ENCODE results near the gene SCD.
A peak's percentile ranks its signal among the peaks of the same experiment; 100 is the strongest.
"Not testable (repeated sequence)": the region's sequence is repeated elsewhere in the genome, so short reads cannot be mapped to it uniquely, and the experiment has no call there.

The SCD gene

DNA sequence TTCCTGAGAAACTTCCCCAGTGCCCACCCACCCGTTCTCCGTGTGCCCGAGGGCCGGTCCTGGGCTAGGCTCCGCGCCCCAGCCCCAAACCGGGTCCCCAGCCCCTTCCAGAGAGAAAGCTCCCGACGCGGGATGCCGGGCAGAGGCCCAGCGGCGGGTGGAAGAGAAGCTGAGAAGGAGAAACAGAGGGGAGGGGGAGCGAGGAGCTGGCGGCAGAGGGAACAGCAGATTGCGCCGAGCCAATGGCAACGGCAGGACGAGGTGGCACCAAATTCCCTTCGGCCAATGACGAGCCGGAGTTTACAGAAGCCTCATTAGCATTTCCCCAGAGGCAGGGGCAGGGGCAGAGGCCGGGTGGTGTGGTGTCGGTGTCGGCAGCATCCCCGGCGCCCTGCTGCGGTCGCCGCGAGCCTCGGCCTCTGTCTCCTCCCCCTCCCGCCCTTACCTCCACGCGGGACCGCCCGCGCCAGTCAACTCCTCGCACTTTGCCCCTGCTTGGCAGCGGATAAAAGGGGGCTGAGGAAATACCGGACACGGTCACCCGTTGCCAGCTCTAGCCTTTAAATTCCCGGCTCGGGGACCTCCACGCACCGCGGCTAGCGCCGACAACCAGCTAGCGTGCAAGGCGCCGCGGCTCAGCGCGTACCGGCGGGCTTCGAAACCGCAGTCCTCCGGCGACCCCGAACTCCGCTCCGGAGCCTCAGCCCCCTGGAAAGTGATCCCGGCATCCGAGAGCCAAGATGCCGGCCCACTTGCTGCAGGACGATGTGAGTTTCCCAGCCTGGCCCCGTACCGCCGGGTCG, at the start of gene SCD:
Gene SCD (plus strand): TSS at position 469 of the 803 bp plus-strand sequence. CDS start 272 bp downstream, at position 741.
- DNase-seq (ENCODE audit: low read depth), result peak; percentile 63

DNA sequence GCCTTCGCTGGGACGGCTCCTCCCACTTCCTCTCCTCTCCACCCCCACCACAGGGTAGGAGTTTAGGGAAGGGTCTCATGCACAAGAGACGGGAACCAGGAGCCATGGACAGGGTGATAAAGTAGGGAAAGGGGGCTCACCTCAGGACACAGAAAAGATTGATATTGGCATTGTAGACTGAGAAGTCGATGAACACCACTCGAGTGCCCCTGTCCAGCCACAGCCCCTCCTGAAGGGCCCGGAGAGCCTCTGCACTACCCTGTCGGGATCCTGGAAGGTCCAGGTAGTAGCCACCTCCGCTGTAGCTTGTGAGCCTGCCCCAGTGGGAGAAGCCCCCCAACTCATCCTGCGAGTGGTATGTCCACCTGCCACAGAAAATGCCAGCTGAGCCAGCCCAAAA, 49.8 kb upstream of the SCD start:
- no peak for DNase-seq (ENCODE audit: low read depth)

DNA sequence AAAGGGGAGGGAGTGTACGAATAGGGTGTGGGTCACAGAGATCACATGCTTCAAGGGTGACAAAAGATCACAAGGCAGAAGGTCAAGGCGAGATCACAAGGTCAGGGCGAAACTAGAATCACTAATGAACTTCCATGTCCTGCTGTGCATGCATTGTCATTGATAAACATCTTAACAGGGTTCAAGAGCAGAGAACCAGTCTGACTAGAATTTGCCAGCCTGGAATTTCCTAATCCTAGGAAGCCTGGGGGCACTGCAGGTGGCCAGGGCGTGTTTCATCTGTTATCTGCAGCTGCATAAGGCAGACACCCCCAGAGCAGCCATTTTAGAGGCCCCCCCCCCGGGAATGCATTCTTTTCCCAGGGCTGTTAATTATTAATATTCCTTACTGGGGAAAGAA, 45.9 kb upstream of the SCD start:
- not testable (repeated sequence) for DNase-seq (ENCODE audit: low read depth)

DNA sequence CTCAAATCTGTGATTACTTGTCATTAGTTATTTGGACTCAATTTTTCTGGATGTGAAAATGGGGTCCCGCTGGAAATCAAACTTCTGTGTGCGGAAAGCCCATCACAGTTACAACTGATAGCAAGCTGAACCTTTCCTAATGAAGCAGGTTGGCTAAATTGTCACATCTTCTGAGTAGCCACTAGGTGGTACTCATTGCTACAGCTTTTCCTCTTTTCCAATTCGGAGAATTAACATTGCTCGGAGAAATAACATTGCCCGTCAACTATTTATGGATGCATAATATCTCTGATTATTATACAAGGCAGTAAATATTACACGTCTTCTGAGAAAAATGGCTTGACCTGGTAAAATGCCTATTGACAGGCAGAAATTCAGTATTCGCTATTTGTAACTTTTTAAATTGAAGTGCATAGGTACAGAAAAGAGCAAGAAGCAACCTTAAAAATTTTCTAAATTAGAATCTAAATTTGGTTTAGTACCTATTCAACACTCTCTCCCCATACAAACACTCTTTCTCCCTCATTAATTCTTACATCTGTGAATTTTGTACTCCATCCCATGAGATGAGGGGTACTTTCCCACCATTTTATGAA, 43.2 kb upstream of the SCD start:
- no peak for DNase-seq (ENCODE audit: low read depth)

DNA sequence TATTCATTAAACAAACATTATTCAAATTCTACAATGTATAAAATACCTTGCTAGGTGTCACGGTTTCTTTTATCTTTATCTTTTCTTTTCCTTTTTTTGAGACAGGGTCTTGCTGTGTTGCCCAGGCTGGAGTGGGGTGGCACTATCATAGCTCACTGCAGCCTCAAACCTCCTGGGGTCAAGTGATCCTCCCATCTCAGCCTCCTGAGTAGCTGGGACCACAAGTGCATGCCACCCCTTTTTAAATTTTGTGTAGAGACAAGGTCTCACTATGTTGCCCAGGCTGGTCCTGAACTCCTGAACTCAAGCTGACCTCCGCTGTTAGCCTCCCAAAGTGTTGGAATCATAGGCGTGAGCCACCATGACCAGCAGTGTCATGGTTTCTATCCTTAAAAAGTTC, 42.6 kb upstream of the SCD start:
- no peak for DNase-seq (ENCODE audit: low read depth)

DNA sequence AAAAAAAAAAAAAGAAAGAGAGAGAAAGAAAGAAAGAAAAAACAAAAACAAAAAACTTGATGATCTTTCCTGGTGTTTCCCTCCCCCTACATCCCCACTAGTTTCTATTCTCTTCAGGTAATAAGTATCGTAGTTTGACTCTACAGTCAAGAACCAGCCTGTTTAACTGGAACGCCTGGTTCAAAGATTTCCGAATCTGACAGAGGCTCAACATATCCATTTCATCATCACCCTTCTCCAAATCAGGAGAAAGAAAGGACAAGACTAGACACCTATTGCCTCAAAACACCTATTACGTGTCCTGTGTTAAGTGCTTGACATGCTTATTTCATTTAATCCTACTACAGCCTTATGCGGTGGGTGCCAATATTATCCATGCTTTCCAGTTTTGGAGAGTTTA, 40.2 kb upstream of the SCD start:
- no peak for DNase-seq (ENCODE audit: low read depth)

DNA sequence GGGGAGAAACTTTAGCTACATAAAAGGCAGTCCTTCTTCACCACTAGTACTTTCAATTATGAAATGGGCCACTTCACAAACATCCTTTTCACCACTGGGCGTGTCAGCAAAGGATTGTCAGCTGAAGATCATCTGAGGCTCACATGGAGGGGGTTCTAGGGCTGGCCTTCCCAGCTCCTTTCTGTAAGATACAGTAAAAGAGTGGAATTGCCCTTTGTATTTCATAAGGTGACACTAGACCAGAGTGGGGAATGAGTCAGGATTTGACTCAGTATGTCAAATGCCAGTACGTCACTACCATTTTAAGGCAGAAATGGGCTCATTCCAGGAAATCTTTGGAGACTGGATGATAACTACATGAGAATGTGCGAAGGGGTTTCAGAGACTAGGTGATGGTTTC, 39.3 kb upstream of the SCD start:
- no peak for DNase-seq (ENCODE audit: low read depth)

DNA sequence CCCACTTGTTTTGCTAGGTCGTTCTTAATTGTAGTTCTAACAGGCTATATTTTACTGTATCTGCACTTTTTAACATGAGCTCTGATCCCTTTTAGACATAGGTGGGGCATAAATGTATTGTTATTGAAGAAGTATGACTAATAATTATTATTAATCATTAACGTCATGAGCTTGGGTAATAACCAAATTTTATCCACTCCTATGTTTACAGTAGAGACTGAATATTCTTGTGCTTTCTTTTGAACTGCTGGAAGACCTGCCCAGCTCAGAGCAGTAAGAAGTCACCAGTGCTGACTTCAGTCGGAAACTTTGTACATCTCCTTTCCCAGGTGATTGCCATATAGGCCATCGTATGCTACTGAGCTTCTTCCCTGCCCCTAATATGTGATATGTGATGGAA, 35.7 kb upstream of the SCD start:
- no peak for DNase-seq (ENCODE audit: low read depth)

DNA sequence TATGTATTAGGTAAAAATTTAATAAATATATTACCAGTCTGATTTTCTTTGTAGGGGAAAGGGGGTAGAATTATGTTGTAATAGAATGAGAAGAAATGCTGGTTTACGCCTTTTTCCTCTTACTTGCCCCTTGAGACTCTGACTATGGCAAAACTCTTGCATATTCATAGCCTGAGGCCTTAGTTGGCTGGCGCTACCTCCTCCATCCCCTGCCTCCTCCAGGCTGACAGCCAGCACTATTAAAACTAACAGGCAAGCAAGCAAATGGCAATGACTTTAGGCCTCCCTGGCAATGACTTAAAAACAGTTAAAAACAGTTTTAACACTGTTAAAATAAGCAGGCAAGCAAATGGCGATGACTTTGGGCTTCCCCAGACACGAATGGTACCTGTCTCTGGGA, 31.4 kb upstream of the SCD start:
- no peak for DNase-seq (ENCODE audit: low read depth)

DNA sequence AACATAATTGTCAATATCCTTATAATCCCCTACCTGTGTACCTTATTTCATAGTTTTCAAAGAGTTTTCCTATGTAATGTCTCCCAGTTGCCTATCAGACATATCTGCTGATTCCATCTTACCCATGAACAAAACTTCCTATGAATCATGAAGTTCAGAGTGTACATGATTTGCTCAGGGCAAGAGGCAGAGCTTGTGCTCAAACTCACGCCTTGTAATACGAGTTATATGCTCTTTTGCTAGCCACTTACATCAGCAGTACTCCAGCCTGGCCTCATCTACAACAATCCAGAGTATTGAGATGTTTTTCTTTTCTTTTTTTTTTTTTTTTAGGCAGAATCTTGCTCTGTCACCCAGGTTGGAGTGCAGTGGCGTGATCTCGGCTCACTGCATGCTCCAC, 28.8 kb upstream of the SCD start:
- DNase-seq (ENCODE audit: low read depth), result no peak

DNA sequence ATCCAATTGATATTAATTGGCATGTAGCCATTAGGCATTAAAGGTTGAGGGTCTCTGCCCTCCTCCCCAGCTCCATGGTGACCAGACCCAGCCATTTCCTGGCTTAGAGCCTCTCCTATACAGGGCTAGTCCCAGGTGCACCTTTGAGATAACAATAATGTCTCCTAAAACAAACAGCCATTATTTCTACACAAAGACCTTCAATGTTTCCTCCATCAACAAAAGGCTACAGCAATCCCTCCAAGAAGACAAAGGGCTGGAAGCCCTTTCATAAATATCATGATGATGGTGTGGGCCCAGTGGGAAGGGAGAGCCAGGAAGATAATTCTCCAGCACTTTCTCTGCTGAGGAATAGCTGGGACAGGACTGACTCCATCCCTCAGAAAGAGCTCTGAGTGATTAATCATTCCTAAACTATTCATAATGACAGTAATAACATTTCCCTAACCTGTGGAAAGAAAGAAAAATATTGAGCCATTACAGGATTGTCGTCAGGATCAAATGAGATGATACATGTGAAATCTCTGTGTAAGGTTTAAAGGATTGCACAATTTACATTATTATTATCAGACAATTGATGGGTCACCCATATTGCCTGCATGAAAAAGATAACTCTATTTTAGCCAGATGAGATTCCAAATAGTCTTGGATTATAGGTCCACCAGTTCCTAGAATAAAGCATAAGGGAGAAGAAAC, 27.2 kb upstream of the SCD start:
- no peak for DNase-seq (ENCODE audit: low read depth)

DNA sequence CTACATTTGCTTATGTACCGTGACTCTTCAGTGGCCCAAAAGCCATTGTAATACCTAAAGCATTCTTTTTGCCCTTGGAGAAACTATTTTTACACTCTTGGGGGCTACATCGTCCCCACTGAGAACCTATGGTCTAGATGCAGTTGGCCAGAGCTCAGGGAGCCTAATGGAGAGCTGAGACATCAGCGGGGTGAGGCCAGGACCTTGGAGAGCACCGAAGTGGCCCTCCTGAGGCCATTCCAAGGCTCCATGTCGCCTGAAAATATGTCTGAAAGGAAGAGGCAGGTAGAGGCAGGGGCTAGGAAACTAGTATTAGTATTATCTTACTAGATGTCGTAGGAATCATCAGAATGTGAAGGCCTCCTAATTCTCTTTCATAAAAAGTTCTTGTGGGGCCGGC, 21.9 kb upstream of the SCD start:
- DNase-seq (ENCODE audit: low read depth), result no peak

DNA sequence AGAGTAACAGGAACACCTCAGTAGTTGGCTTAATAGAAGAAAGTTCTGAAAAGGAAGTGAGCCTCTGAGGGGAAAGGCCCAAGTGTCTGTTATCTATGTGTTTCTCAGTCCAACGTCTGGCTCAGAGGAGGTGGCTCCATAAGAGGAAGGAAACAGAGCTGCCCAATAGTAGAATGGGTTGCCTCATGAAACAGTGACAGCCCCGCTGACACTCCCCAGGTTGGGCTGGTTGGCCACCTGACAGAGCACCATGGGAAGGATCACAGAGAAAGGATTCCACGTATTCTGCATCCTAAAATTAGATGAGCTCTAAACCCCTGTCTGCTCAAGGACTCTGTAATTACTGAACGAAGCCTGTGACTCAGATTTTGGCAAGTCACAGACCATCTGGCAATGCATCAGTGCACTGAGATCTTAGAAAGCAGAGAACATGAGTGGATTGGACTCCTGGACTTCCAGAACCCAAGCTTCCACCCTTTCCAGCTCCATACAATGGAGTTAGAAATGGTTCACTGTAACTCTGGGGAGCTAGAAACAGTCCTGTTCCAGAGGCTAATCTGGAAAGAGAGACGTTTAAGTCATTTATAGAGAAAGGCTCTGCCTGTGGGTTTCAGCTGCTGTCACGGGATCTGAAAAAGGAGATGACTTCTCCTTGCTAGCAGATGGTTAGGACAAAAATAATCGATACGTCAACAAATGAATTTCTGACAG, 19.9 kb upstream of the SCD start:
- no peak for DNase-seq (ENCODE audit: low read depth)

DNA sequence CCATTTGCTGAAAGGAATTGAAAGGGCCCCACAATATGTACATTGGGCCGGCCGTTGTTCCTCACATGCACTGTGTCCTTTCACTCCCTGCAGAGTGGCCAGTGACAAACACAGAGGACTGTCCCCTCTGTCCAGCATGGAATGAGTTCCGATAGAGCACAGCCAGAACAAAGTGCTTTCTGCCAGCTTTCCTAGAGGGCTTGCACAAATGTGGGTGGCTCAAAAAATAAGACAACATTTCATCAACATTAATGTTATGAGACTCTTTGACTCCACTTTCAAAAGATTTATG, 19.4 kb upstream of the SCD start:
- DNase-seq (ENCODE audit: low read depth), result no peak

DNA sequence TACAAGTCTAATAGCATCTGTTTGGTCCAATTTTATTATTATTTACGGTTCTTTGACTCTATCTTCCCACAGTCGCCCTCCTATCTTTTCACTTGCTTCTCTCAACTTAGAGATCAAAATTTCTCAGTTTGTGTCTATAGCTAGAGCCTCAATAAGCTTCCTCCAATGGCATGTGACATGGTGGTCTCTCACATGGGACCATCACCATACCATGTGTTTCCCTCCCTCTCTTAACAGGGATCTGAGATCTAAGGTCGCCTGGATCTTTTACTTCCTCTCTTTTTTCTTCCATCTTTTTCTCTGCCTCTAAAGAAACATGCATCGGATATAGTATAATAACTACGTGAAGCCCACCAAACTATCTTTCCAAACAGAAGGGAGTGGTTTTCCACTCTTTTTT, 18.8 kb upstream of the SCD start:
- no peak for DNase-seq (ENCODE audit: low read depth)

DNA sequence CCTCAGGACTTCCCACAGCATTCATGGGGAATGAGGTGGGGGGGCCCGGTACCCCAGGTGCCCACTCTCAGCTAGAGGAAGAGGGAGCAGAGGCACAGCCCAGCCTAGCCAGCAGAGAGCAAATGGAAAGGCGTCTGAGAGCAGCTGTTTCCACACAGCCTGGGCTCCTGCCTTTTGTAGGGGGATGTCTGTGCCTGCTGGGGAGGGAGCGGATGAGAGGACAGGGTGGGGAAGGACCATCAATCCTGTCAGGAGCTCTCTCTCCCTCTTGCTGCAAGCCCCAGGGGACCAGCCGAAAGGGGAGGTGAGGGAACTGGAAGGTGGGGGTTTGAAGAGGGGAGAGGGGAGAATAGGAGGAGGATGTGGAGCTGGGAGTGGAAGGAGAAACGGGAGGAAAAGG, 17.0 kb upstream of the SCD start, which contains the start of gene PKD2L1:
Gene PKD2L1 (minus strand): TSS at position 150 of the 400 bp plus-strand sequence. CDS start 125 bp downstream, at position 25.
- DNase-seq (ENCODE audit: low read depth), result no peak

DNA sequence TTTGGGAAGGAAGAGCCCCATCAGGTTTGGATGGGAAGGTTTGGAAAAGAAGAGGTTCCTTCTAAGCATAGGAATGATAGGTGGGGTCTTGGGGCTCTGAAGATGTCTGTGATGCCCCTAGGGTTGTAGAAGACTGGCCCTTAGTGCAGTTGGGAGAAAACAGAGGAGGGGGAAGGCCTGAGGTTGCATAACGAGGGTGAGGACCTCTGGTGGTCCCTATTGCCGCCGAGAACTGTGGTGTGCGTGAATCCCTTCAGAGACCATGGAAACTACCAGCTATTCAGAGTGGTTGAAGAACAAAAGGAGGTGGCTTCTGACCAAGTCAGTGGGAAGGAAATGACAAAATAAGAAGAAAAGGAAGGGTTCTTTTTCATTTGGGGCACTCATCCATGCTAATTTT, 13.9 kb upstream of the SCD start:
- DNase-seq (ENCODE audit: low read depth), result no peak

DNA sequence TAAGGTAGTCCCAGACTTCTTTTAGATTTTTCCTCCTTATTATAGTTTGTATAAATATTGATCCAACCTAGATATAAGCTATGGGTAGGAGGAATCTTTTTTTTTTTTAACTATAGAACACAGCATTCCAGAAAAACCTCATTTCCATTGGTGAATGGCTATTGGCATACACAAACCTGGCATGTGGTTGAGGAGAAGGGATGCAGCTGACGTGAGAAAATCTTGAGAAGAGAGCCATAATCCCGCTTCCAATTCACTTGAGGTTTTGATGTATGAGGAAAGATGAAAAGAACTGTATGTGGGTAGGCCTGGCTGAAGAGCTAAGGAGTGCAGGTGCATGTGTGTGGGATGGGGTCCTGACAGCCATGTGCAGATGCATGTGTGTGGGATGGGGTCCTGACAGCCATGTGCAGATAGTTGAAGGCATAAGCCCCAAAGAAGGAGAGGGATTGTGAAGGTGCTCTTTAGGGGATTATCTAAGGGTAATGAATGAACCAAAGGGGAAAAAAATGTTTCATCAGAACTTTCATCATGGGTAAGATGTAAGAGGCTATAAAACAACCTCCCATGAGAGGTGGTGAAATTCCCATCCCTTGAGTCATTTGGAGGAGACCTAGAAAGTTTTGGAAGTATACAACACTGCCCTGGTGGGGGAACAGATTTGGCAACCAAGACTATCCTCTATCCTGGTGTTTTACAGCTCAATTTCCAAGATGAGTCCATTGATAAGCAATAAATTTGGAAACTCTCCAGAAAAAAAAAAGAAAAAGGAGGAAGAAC, 13.2 kb upstream of the SCD start:
- DNase-seq (ENCODE audit: low read depth), result no peak

DNA sequence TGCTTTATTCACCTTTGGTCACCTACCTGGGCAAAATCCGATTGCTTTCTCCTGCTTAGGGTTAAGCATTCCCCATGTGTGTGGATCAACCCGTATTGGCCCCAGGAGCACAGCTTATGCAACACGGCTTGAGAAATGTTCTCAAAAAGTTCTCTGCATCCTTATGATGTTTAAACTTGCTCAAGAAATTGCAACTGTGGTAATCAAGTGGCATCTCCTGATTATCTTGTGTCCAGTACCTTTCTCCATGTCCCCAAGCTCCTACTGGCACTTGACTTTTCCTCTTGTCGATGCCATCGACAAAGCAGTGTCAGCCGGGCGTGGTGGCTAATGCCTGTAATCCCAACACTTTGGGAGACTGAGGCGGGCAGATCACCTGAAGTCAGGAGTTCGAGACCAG, 12.3 kb upstream of the SCD start:
- no peak for DNase-seq (ENCODE audit: low read depth)

DNA sequence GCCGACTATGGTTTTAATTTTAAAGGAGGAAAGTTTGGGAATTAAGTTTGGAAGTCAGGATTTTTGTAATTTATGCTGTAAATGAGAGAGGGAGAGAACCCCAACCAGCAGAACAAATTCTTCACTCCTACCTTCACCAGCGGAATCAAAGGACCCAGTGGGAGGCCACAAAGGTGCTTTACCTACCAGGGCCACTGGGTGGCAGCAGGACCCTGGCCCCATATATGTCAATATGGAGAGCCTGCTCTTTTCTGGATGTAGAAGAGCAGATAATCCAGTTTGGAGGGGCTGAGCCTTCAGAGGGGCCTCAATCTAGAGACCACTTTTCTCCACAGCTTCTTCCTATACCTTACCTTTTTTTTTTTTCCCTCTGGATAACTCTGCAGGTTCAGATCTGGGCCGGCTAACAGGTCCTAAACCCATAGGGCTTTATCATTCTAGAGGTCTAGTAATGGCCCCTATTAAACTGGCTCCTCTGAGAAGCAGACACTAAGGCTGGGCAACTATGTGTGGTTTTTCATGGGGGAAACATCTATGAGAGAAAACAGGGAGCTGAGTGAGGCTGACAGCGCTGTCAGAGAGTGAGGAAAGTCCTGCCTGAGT, 8.5 kb upstream of the SCD start:
- DNase-seq (ENCODE audit: low read depth), result peak; percentile 56

DNA sequence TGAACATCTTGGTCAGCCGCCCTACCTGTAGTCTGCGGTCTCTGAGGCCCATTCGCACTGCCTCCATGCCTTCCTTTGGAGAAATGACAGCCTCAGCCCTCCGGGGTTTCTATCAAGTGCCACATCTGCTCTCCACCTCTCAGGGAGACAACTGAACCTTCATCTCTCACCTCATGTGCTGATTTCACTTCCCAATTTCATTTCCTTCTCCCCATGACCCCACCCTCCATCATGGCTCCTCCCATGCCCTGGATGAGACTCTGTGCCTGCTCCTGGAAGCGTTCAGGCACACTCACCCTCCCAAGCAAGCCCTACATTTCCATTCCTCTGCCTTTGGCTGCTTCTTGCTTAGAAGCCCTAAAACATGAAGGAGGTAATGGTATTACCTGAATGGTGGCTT, 7.8 kb upstream of the SCD start:
- no peak for DNase-seq (ENCODE audit: low read depth)
